ENCODE results near the gene HECW1.

HECW1 gene

DNA sequence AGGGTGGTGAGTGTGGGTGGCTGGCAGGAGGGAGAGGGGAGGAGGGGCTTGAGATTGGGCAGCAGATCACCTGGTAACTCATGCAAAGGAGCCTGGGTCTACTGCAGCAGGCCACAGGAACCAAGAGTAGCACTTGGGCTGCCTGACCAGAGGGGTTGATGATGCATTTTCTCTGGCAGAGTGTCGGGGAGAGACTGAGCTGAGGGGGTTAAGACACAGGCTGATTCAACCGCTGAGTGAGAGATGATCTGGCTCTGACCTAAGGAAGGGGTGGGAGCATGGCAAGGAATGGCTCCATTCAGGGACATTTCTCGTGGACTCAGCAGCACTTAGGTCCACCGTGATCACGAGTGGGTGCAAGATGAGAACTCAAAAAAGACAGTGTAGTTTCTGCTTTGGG lies 355.0 kb downstream of the HECW1 start:
- H3K36me3 ChIP-seq (replicated peaks) = no peaks in the 10 kb centered on the region
- no peak overlapping the region for H3K27ac ChIP-seq
- H3K27me3 ChIP-seq (replicated peaks) = no peaks in the 10 kb centered on the region
- in situ Hi-C loops (cut with HindIII; ENCODE audit: low pct_ligation_motif_present, low sequenced_read_pairs) = no loop called here
- DNase-seq = peak; percentile 47
- TF ChIP-seq CTCF (IDR thresholded peaks at IDR 0.05; ENCODE audit: low read depth, low read length, missing control alignments) = no peak
- no peak overlapping the region for H3K4me3 ChIP-seq (ENCODE audit: low read depth, low read length)

DNA sequence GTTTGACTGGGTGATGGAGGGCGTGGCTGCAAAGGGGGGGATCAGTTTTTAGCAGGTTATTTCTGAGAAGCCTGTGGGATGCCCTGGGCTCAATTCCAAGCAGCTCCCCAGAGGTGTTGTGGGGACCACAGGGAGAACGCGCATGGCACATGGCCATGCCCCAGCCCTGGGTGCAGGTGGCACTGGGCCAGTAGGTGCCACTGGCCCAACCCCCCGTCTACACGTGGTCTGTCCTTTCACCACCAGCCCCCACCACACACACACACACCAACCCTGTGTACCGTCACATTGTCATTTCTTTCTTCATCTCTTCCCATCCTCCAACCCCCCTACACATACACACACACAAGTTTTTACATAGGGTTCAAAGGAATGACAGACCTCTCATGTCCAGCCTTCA lies 355.4 kb downstream of the HECW1 start:
- no peak for TF ChIP-seq CTCF (IDR thresholded peaks at IDR 0.05; ENCODE audit: low read depth, low read length, missing control alignments)
- H3K27me3 ChIP-seq (replicated peaks) = no peaks in the 10 kb centered on the region
- no peaks in the 10 kb centered on the region for H3K36me3 ChIP-seq (replicated peaks)
- in situ Hi-C loops (cut with HindIII; ENCODE audit: low pct_ligation_motif_present, low sequenced_read_pairs) = no loop called here
- H3K27ac ChIP-seq = no peak overlapping the region
- no peak overlapping the region for H3K4me3 ChIP-seq (ENCODE audit: low read depth, low read length)
- no peak for DNase-seq

DNA sequence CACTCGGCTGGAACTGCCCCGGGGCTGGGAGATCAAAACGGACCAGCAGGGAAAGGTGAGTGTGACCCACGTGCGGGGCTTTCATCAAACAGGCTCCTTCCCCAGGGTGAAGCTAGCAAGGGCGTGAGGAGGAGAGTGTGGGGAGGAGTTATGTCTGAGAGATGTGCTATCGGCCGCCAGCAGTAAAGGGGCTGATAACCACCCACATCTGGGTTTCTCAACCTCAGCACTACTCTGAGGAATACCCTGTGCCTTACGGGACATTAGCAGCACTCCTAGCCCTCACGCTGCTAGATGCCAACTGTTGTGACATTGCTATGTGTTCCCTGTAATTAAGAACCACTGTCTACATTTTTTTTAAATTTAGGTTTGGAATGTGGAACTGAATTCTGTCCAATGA lies 356.6 kb downstream of the HECW1 start:
- H3K27me3 ChIP-seq (replicated peaks) = no peaks in the 10 kb centered on the region
- no peak overlapping the region for H3K4me3 ChIP-seq (ENCODE audit: low read depth, low read length)
- TF ChIP-seq CTCF (IDR thresholded peaks at IDR 0.05; ENCODE audit: low read depth, low read length, missing control alignments) = no peak
- in situ Hi-C loops (cut with HindIII; ENCODE audit: low pct_ligation_motif_present, low sequenced_read_pairs) = no loop called here
- DNase-seq = no peak
- no peak overlapping the region for H3K27ac ChIP-seq
- H3K36me3 ChIP-seq (replicated peaks) = no peaks in the 10 kb centered on the region

GRCh38 chr7:43470110-43470509 lies 357.7 kb downstream of the HECW1 start:
- Histone ChIP-seq H3K27me3 (replicated peaks) (no peaks in the 10 kb centered on the region), H3K36me3 (replicated peaks) (no peaks in the 10 kb centered on the region), H3K4me3 (ENCODE audit: low read depth, low read length) (no peak overlapping the region), H3K27ac (no peak overlapping the region)
- no peak for TF ChIP-seq CTCF (IDR thresholded peaks at IDR 0.05; ENCODE audit: low read depth, low read length, missing control alignments)
- in situ Hi-C loops (cut with HindIII; ENCODE audit: low pct_ligation_motif_present, low sequenced_read_pairs) = no loop called here
- no peak for DNase-seq

DNA sequence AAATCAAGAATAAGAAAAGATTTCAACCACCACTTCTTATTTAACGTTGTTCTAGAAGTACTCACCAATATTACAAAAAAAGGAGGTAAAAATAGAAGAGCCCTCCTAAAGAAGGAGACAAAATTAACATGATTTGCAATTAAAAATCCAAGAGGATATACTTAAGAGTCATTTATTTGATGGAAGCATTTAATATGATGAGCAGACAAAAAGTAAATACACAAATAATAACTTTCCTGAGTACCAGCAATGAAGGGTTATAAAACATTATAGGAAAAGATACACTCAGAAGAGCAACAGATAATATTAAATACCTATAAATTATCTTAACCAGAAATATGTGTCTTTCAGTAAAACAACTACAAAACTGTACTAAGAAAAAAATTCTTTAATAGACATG lies 363.5 kb downstream of the HECW1 start:
- Histone ChIP-seq H3K4me3 (ENCODE audit: low read depth, low read length) (no peak overlapping the region), H3K27me3 (replicated peaks) (no peaks in the 10 kb centered on the region), H3K27ac (no peak overlapping the region), H3K36me3 (replicated peaks) (no peaks in the 10 kb centered on the region)
- no peak for DNase-seq
- TF ChIP-seq CTCF (IDR thresholded peaks at IDR 0.05; ENCODE audit: low read depth, low read length, missing control alignments) = no peak
- in situ Hi-C loops (cut with HindIII; ENCODE audit: low pct_ligation_motif_present, low sequenced_read_pairs) = no loop called here

- in situ Hi-C loops (cut with HindIII; ENCODE audit: low pct_ligation_motif_present, low sequenced_read_pairs) = no loop called here
- Histone ChIP-seq H3K36me3 (replicated peaks) (no peaks in the 10 kb centered on the region), H3K27ac (no peak overlapping the region), H3K27me3 (replicated peaks) (no peaks in the 10 kb centered on the region), H3K4me3 (ENCODE audit: low read depth, low read length) (no peak overlapping the region)
- TF ChIP-seq CTCF (IDR thresholded peaks at IDR 0.05; ENCODE audit: low read depth, low read length, missing control alignments) = no peak
- DNase-seq = no peak
Measured at GRCh38 chr7:43476896-43477295, 364.4 kb downstream of the HECW1 start.

All from brain microvascular endothelial cell (primary cell).